Peyer's patch (tissue), 4 donors: ENCODE data around the gene TMUB1.
A peak's percentile ranks its signal among the peaks of the same experiment; 100 is the strongest.

Source experiments
- POLR2A ChIP-seq, 2 donors: fragments of 450-650 bp; IDR thresholded peaks; one replicate each; pipeline ENCODE4 v1.5.1; 2017; ENCODE audit warnings: antibody characterized with exemption in 2 of 2, mild to moderate bottlenecking in 2 of 2, moderate library complexity in 2 of 2
- TF ChIP-seq, protein P1 (sequence below), 6 experiments: fragments of 450-650 bp in 4 of 6; fragments of 200-600 bp in 2 of 6; sonication (generic) in 1 of 6; IDR thresholded peaks; one replicate each; pipeline ENCODE4 v1.5.1; 2017 to 2019; ENCODE audit warnings: antibody characterized with exemption in 6 of 6, mild to moderate bottlenecking in 3 of 6, moderate library complexity in 1 of 6

DNA sequence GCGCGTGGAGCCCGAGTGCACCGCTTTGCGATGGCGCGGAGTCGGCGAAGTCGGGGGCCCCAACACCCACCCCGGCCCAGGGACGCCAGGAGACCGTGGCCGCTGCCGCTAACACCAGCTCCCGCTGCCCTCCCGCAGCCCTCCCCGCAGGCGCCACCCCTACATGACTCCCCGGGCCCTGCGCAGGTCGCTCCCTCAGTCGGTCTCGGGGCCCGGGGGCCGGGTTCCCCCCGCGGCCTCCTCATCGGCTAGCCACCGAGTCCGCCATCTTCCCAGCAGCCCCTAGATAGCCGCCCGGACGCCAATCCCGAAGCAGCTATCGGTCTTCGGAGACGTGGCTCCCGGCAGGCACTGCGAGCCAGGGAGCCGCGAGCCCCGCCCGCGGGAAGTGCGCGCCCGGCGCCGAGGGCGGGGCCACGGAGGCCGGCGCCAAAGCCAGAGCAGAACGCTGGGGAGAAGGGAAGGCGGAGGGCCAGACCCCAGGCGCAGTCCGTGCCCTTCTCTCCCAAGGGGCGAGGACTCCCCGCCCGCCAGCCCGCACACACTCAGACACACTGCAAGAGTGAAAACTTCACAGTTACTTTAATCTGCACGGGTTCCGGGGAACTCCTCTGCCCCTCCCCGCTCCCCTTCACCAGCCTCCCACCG is 2.6 kb downstream of the TMUB1 start, which contains the start of gene FASTK:
- TF ChIP-seq, protein P1, sequence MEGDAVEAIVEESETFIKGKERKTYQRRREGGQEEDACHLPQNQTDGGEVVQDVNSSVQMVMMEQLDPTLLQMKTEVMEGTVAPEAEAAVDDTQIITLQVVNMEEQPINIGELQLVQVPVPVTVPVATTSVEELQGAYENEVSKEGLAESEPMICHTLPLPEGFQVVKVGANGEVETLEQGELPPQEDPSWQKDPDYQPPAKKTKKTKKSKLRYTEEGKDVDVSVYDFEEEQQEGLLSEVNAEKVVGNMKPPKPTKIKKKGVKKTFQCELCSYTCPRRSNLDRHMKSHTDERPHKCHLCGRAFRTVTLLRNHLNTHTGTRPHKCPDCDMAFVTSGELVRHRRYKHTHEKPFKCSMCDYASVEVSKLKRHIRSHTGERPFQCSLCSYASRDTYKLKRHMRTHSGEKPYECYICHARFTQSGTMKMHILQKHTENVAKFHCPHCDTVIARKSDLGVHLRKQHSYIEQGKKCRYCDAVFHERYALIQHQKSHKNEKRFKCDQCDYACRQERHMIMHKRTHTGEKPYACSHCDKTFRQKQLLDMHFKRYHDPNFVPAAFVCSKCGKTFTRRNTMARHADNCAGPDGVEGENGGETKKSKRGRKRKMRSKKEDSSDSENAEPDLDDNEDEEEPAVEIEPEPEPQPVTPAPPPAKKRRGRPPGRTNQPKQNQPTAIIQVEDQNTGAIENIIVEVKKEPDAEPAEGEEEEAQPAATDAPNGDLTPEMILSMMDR (IDR thresholded peaks at IDR 0.05) = no peak
- peak; percentile 74 to 81 for TF ChIP-seq POLR2A (IDR thresholded peaks at IDR 0.05)
